ENCODE data around the gene SH3YL1.

SH3YL1 gene

DNA sequence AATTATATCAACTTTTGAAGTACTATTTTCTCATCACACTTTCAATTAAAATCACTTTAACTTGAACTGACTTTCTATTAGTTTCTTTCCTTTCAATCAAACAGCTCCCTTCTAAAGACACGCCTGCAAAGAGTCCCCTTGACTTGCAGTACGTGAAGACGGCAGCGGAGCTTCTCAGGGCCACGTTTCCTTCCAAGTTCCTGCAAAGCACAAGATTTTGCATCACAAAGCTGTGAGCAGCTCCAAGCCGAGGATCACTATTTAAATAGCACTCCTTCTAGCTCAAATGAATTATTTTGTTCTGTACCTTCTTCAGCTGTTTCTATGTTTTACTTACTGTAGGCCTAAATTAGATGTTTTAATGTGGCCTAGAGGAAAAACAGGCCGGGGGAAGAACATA is 30.8 kb downstream of the SH3YL1 start:
- no peak overlapping the region for H3K27ac ChIP-seq
- TF ChIP-seq, protein P1, sequence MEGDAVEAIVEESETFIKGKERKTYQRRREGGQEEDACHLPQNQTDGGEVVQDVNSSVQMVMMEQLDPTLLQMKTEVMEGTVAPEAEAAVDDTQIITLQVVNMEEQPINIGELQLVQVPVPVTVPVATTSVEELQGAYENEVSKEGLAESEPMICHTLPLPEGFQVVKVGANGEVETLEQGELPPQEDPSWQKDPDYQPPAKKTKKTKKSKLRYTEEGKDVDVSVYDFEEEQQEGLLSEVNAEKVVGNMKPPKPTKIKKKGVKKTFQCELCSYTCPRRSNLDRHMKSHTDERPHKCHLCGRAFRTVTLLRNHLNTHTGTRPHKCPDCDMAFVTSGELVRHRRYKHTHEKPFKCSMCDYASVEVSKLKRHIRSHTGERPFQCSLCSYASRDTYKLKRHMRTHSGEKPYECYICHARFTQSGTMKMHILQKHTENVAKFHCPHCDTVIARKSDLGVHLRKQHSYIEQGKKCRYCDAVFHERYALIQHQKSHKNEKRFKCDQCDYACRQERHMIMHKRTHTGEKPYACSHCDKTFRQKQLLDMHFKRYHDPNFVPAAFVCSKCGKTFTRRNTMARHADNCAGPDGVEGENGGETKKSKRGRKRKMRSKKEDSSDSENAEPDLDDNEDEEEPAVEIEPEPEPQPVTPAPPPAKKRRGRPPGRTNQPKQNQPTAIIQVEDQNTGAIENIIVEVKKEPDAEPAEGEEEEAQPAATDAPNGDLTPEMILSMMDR (IDR thresholded peaks at IDR 0.05), result no peak
- no peak for TF ChIP-seq ZFX (IDR thresholded peaks at IDR 0.05; ENCODE audit: borderline replicate concordance)

DNA sequence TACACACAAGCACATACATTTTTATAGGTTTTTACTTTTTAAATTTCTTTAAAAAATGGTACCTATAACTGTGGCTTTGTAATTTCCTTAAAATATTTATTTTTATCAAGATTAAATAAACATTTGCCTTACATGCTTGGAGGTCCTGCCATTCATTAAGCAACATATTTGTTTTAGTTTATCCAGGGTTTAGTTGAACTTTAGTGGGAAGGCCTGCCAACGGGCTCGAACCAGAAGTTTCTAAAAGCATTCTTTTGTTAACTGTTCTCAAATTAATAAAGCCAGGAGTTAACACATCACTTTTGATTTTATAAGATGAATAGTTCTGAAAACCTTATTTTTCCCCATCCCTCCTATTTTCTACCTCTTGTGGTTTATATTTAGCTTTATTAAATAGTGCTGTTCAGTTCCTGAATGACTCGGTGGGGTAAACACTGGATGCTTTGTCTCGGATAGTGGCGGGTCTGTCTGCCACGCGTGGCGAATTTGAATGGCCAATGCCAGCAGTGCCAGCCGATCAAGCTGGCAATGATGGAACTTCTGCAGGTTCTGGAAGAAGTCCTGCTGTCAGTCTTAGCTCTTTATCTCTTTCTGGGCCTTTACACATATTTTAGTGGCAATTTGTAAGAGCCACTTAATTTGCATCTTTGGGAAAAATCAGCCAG is 32.2 kb downstream of the SH3YL1 start:
- no peak overlapping the region for H3K27ac ChIP-seq
- TF ChIP-seq, protein P1 (IDR thresholded peaks at IDR 0.05), result no peak
- no peak for TF ChIP-seq ZFX (IDR thresholded peaks at IDR 0.05; ENCODE audit: borderline replicate concordance)

DNA sequence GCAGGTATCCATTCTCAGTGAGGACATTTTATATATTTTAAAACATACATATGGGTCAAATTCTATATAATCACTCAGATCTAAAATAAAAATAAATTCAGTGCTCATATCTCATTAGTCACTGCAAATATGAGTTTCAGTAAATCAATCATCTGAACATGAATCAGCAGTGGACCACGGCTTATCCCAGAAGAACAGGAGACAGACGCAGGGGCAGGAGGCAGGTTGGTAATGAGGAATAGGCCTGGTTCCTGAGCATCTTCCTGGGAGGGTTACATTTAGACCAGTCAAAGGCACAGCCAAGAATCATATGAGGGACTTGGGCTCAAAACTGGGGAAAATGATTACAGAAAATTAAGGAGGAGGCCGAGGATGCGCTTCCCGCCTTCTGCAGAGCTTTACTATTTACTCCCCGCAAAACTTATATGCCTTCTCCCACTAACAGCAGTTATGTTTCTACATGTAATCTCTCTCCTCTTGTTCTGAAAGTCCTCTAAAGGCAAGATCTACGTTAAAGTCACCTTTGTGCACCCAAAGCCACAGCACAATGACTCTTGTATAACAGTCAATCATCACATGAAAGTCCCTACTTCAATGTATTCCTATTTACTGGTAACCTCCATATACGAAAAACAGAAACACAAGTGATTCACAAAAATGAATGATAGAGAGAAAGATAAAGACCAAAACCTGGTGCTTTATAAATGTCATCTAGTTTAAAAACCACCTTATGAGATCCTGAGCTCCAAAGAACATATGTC is 35.1 kb downstream of the SH3YL1 start:
- TF ChIP-seq, protein P1 (IDR thresholded peaks at IDR 0.05), result no peak
- TF ChIP-seq ZFX (IDR thresholded peaks at IDR 0.05; ENCODE audit: borderline replicate concordance), result no peak
- H3K27ac ChIP-seq, result no peak overlapping the region

DNA sequence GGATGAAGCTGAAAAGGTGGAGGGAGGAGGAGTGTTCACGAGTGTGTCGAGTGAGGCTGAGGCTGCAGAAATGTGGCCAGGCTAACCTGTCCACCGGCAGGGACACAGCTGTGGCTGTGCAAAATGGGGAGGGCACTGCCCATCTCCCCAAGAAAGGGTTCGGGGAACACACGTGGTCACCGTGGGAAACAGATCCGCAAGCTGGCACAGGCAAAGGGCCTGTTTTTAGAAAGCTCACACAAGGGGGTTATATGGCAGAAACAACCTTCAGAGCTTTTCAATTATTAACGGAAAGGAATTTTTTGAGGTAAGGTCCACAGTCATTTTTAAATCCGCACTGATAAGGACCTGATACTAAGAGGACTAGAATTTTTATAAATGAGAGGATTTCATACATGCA is 35.7 kb downstream of the SH3YL1 start:
- no peak overlapping the region for H3K27ac ChIP-seq
- TF ChIP-seq ZFX (IDR thresholded peaks at IDR 0.05; ENCODE audit: borderline replicate concordance), result no peak
- TF ChIP-seq, protein P1 (IDR thresholded peaks at IDR 0.05), result no peak

DNA sequence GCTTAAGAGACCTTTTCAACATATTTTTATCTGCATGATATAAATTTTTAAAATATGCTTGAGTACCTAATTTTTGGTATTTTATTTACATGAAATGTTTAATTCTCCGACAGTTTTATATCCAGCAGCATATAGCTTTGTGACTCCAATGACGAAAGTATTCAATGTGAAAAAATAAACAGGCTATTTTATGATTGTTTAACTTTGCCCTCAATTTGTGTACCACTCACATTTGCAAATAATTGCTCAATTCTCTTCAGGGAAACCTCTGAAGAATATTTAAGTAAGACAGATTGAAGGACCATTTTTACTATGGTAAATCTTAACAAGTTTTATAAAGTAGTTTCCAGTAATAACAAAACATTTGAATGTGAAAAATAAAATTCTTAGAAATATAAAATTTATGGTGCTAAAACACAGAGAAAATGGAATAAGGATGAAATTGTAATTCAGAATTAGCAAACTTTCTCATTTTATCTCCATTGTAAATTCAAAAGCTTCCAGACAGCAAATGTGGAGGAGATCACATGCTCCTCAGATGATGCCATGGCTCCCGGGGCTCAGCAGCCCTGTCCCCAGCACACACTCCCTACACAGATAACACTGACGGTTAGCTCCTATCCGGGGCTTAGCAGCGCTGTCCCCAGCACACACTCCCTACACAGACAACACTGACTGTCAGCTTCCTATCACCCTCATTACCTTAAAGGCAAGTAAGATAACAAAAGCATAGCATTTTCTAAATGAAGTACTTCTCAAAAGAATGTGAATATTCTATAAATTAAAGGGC is 39.7 kb downstream of the SH3YL1 start:
- TF ChIP-seq, protein P1 (IDR thresholded peaks at IDR 0.05), result no peak
- no peak for TF ChIP-seq ZFX (IDR thresholded peaks at IDR 0.05; ENCODE audit: borderline replicate concordance)

DNA sequence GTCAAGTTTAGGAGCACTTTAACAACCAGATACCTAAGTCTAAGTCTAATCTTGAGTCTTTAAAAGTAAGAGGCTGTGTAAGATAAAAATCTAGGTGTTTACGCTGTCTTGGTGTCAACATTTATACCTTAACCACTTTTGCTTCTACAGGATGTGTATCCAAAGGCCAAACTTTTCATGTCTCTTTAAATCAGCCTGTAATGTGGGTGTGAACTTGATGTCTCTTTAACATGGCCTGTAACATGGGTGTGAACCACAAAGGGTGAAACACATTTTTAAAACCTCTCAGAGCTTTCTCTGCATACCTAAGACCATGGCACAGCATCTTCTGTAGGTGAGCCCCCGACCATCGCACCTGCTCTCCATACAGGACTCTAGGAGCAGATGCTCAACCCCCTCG is 40.4 kb downstream of the SH3YL1 start:
- H3K27ac ChIP-seq, result no peak overlapping the region
- TF ChIP-seq ZFX (IDR thresholded peaks at IDR 0.05; ENCODE audit: borderline replicate concordance), result no peak

More for the DNA sequence above, 39.7 kb downstream of the SH3YL1 start:
- no peak overlapping the region for H3K27ac ChIP-seq

DNA sequence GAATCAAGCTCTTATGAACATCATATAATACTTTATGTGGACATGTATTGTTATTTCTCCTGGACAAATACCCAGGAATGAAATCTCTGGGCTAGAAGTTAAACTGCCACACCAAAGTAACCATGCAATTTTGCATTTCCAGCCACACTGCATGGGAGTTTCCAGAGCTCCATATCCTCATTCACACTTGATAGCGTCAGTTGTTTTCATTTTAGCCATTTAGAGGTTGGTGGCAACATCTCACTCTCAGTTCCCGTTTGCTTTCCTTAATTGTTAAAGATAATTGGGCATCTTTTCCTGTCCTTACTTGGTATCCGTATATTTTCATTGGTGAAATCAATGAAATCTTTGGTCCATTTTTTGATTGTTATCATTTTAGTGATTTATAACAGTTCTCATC is 47.8 kb downstream of the SH3YL1 start:
- no peak overlapping the region for H3K27ac ChIP-seq
- TF ChIP-seq ZFX (IDR thresholded peaks at IDR 0.05; ENCODE audit: borderline replicate concordance), result no peak
- TF ChIP-seq, protein P1 (IDR thresholded peaks at IDR 0.05), result no peak

All from 22Rv1 (cell line).